Measurements from ENCODE around the gene NUMB. TPM values are rescaled to one million over a fixed set of nuclear protein-coding genes. Genes with fewer than 3 reads are reported as not detected.

NUMB gene
- total and polyA plus RNA-seq, 12 donors = 24.6 to 63.3 (median 48.4) TPM

- no peak for DNase-seq
- Histone ChIP-seq H3K27ac (no peak overlapping the region), H3K4me3 (no peak overlapping the region), H3K36me3 (replicated peaks in 1 of 2) (no peaks in the 10 kb centered on the region), H3K9me3 (replicated peaks in 1 of 3) (no peaks in the 10 kb centered on the region), H3K27me3 (no peaks in the 10 kb centered on the region), H3K4me1 (replicated peaks in 1 of 2) (no peaks in the 10 kb centered on the region)
- TF ChIP-seq CTCF (IDR thresholded peaks at IDR 0.05) = no peak
- TF ChIP-seq POLR2A (IDR thresholded peaks at IDR 0.05) = no peak
- intact Hi-C loops (cut with DNase I) = no loop called here
- 69 to 79% (median 76%) methylated on average over 1 of the region's 1 CpG for WGBS, 4 donors
These were observed 82.5 kb downstream of the NUMB start for GRCh38 chr14:73375861-73376260.

- intact Hi-C loops (cut with DNase I) = no loop called here
- Histone ChIP-seq H3K4me1 (replicated peaks in 1 of 2) (no peaks in the 10 kb centered on the region), H3K4me3 (no peak overlapping the region), H3K27me3 (no peaks in the 10 kb centered on the region), H3K36me3 (replicated peaks in 1 of 2) (no peaks in the 10 kb centered on the region), H3K27ac (no peak overlapping the region), H3K9me3 (replicated peaks in 1 of 3) (no peaks in the 10 kb centered on the region)
- 90 to 100% (median 100%) methylated on average over 1 of the region's 1 CpG for WGBS, 4 donors
- DNase-seq = peak in 1 of 7 donors; percentile 14
- TF ChIP-seq CTCF (IDR thresholded peaks at IDR 0.05) (no peak), POLR2A (IDR thresholded peaks at IDR 0.05) (no peak)
These were observed 84.1 kb downstream of the NUMB start for GRCh38 chr14:73374218-73374617.

GRCh38 chr14:73372529-73372928 lies 85.8 kb downstream of the NUMB start:
- no peaks in the 10 kb centered on the region for H3K4me1 ChIP-seq (replicated peaks in 1 of 2)
- H3K9me3 ChIP-seq (replicated peaks in 1 of 3) = no peaks in the 10 kb centered on the region
- no peaks in the 10 kb centered on the region for H3K27me3 ChIP-seq
- no peak overlapping the region for H3K27ac ChIP-seq
- H3K36me3 ChIP-seq (replicated peaks in 1 of 2) = no peaks in the 10 kb centered on the region
- intact Hi-C loops (cut with DNase I) = no loop called here
- TF ChIP-seq CTCF (IDR thresholded peaks at IDR 0.05) (no peak), POLR2A (IDR thresholded peaks at IDR 0.05) (no peak)
- H3K4me3 ChIP-seq = no peak overlapping the region
- DNase-seq = no peak

GRCh38 chr14:73370561-73370960 lies 87.8 kb downstream of the NUMB start:
- no peaks in the 10 kb centered on the region for H3K36me3 ChIP-seq (replicated peaks in 1 of 2)
- 87 to 98% (median 97%) methylated on average over 5 of the region's 5 CpGs for WGBS, 4 donors
- no peak overlapping the region for H3K4me3 ChIP-seq
- H3K27me3 ChIP-seq = no peaks in the 10 kb centered on the region
- no peak for TF ChIP-seq CTCF (IDR thresholded peaks at IDR 0.05)
- TF ChIP-seq POLR2A (IDR thresholded peaks at IDR 0.05) = no peak
- no peaks in the 10 kb centered on the region for H3K9me3 ChIP-seq (replicated peaks in 1 of 3)
- H3K27ac ChIP-seq = no peak overlapping the region
- no peak for DNase-seq
- intact Hi-C loops (cut with DNase I) = no loop called here
- H3K4me1 ChIP-seq (replicated peaks in 1 of 2) = no peaks in the 10 kb centered on the region

Measured in adrenal gland (tissue), 12 donors.